22Rv1 (cell line): ENCODE data around the gene PLEKHN1.

ENCODE experiments used
- CTCF ChIP-seq: fragments of 450-650 bp; IDR thresholded peaks from 2 replicates; pipeline ENCODE4 v1.5.1; 2017; ENCODE audit warnings: mild to moderate bottlenecking
- ZFX ChIP-seq: fragments of 450-650 bp; IDR thresholded peaks from 2 replicates; pipeline ENCODE4 v1.6.1; 2017; ENCODE audit warnings: antibody characterized with exemption, borderline replicate concordance

GRCh38 chr1:964691-965525 is 1.4 kb upstream of the PLEKHN1 start:
- TF ChIP-seq CTCF: no peak
- no peak for TF ChIP-seq ZFX
